GM12872 (cell line): ENCODE measurements around the gene ST8SIA2.

Source experiments
- TF ChIP-seq, protein P1 (sequence below): IDR thresholded peaks from 3 replicates; pipeline ENCODE4 v1.5.1; 2011; ENCODE audit warnings: low read depth, mild to moderate bottlenecking, low read length, moderate library complexity; ENCODE audit not compliant: insufficient read depth

Gene ST8SIA2

DNA sequence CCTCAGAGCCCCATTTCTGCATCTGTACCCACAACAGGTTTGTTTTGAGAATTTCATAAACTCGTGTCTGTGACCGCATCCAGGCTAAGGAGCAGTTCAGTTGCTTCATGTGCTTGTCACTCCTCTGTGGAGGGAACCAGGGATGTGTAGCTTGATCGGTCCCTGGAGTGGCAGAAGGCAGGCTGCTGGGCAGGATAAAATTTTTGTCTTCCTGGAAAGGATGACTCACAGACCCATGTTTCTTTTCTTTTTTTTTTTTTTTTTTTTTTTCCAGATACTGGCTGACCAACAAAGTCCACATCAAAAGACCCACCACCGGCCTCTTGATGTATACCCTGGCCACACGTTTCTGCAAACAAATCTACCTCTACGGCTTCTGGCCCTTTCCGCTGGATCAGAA is 70.1 kb downstream of the ST8SIA2 start:
- TF ChIP-seq, protein P1, sequence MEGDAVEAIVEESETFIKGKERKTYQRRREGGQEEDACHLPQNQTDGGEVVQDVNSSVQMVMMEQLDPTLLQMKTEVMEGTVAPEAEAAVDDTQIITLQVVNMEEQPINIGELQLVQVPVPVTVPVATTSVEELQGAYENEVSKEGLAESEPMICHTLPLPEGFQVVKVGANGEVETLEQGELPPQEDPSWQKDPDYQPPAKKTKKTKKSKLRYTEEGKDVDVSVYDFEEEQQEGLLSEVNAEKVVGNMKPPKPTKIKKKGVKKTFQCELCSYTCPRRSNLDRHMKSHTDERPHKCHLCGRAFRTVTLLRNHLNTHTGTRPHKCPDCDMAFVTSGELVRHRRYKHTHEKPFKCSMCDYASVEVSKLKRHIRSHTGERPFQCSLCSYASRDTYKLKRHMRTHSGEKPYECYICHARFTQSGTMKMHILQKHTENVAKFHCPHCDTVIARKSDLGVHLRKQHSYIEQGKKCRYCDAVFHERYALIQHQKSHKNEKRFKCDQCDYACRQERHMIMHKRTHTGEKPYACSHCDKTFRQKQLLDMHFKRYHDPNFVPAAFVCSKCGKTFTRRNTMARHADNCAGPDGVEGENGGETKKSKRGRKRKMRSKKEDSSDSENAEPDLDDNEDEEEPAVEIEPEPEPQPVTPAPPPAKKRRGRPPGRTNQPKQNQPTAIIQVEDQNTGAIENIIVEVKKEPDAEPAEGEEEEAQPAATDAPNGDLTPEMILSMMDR, result no peak

DNA sequence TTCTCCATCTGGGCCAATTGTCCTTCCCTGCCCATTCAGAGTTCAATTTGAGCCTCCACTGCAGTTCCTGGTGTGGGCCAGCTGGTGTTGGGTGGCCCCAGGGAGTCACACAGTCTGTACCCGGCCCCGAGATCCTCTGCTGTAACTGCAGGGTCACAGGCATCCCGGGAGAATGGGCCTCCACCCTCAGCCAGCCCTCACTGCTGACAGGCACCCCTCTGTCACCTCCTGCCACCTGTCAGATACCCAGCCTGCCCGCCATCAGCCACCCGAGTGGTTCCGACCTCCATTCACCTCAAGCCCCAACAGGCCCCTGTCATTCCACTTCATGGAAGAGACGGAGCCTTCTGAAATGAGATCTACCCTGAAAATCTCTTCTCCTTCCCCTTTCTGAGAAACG is 73.2 kb downstream of the ST8SIA2 start:
- TF ChIP-seq, protein P1, result no peak

DNA sequence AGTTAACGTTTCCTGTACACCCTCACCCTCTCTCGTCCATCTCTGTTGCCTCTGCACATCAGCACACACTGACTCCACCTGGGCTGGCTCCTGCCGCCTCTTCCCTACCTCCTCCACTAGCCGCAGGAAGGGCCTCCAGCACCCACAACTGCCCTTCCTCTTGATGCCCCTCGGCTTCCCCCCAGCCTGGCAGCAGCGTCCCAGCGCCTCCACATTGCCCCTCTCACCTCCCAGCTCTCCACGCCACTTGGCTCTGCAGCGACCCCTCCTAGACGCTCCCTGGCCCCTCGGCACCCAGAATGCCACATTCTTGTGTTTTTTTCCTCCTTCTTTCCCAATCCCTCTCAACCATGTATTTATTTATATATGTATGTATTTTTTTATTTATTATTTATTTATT is 73.6 kb downstream of the ST8SIA2 start:
- TF ChIP-seq, protein P1, result no peak

DNA sequence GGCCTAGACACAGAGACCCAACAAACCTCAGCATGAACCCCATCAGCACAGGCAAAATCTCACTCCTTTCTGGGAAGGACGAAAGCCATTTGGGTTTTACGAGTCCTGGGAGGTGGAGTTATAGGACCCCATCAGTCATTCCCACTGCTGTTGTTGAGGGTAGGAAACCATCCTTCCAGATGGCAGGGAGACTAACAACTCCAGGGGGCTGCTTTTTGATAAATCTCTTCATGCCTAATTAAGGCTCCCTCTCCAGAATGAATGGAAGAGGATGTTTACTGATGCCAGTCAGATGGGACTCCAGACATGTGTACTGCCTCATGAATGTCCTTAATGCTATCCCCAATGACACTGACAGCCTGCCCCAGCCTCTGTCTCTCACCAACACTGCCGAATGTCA is 75.3 kb downstream of the ST8SIA2 start:
- TF ChIP-seq, protein P1, result no peak

DNA sequence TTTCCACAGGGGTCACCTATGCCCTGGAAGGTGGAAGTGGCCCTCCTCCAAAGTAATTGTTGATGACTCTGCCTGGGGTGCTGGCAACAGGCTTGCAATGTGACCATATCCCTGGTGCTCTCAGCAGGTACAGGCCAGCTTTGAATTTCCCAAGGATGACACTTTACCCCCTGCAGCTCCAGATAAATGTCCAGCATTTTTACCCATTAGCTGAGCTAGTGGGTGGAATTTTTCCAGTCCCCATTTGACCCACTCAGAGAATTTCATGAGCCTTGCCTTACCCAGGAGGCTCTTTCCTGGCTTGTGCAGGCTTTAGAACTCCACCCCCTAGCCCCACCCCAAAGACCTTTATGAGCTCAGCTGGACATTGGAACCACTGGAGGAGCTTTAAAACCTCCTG is 77.6 kb downstream of the ST8SIA2 start:
- TF ChIP-seq, protein P1, result no peak

DNA sequence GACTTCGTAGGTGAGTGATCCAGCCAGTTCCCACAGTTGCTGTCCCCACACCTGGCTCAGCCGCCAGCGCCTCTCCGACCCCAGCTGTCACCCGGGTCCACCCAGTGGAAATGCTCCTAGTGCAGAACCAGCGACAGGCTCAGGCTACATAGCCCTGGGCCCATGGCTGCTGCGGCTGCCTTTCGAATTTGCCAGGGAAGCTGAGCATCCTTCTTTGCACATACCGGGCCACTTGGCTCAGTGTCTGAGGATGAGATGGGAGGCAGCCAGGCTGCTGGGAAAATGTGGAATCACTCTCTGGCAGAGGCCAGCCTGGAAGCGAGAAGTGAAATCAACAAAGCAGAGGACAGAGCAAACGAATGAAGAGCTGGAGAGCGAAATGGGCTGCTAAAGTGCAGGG is 80.1 kb downstream of the ST8SIA2 start:
- TF ChIP-seq, protein P1, result no peak

DNA sequence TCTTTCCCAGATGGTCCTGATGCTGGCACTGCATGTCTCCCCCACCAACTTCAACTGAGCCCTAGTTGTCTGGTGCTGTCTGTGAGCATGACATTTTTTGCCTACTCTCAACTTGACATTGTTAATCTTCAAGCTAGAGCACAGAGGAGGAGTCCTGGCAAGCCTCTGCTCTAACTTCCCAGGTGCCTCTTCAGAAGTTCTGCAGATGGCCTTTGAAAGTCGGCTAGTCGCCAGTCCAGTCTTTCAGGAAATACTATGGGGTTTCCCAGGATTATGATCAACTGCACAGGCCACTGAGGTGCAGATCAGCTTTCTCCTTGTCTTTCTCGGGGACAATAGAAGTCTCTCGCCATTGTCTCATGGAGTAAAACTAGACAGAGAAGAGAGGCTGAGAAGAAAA is 86.7 kb downstream of the ST8SIA2 start:
- TF ChIP-seq, protein P1, result no peak

DNA sequence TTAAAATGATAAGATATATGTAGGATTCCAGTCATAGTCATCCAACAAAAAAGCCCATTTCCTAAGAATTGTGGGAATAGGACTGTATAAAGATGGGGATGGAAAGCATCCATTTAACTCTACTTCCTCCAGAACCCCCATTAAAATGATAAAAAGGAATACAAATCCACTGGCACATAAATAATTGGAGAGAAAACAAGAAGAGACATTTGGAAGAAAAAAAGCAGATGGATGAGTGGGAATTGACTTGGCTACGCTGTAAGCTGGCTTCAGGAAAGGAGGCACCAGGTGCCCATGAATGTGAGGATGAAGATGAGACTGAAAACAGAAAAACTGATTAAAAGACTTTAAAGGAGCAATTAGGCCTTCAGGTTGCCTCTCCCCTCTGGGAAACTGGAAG is 91.8 kb downstream of the ST8SIA2 start:
- TF ChIP-seq, protein P1, result no peak
